Neural cell (in vitro differentiated cells): ENCODE results near the gene ITGBL1. TPM values are rescaled to one million over a fixed set of nuclear protein-coding genes. Genes with fewer than 3 reads are reported as not detected.

Source experiments
- H2AFZ ChIP-seq: fragments of 200-600, 300-800 bp; sonication (generic), shearing (Covaris generic); 2 replicates; pipeline ENCODE4 v1.6.0; 2014; ENCODE audit warnings: low read depth, mild to moderate bottlenecking, antibody characterized with exemption, low read length, moderate library complexity
- H3F3A ChIP-seq: fragments of 200-600 bp; shearing (Covaris generic); 2 replicates; pipeline ENCODE4 v1.6.1; 2016; ENCODE audit warnings: mild to moderate bottlenecking, moderate library complexity, mixed read lengths, antibody characterized with exemption, low read length; ENCODE audit not compliant: insufficient read depth, poor library complexity, severe bottlenecking
- H3K27ac ChIP-seq: fragments of 200-600, 300-800 bp; sonication (generic), shearing (Covaris generic); 2 replicates; pipeline ENCODE4 v1.5.1; 2014; ENCODE audit warnings: mild to moderate bottlenecking, low read length, moderate library complexity
- H3K27me3 ChIP-seq: fragments of 300-800, 200-600 bp; sonication (generic), shearing (Covaris generic); 2 replicates; pipeline ENCODE4 v1.6.0; 2014; ENCODE audit warnings: mild to moderate bottlenecking, low read depth, low read length, moderate library complexity; ENCODE audit not compliant: insufficient read depth
- H3K36me3 ChIP-seq: fragments of 300-800, 200-600 bp; sonication (generic), shearing (Covaris generic); 2 replicates; pipeline ENCODE4 v1.5.1; 2014; ENCODE audit warnings: mild to moderate bottlenecking, antibody characterized with exemption, low read length, moderate library complexity; ENCODE audit not compliant: insufficient read depth
- H3K4me2 ChIP-seq: fragments of 300-800, 200-600 bp; sonication (generic), shearing (Covaris generic); 2 replicates; pipeline ENCODE4 v1.6.0; 2014; ENCODE audit warnings: mild to moderate bottlenecking, low read length
- H3K4me3 ChIP-seq: fragments of 300-800, 200-600 bp; sonication (generic), shearing (Covaris generic); 2 replicates; pipeline ENCODE4 v1.5.1; 2014; ENCODE audit warnings: mild to moderate bottlenecking, low read length, moderate library complexity
- H3K79me2 ChIP-seq: fragments of 200-600 bp; shearing (Covaris generic); replicated peaks from 2 replicates; pipeline ENCODE4 v1.6.0; 2014; ENCODE audit warnings: mild to moderate bottlenecking, low read length, moderate library complexity; ENCODE audit not compliant: insufficient read depth
- H3K9ac ChIP-seq: fragments of 300-800, 200-600 bp; sonication (generic), shearing (Covaris generic); 2 replicates; pipeline ENCODE4 v1.6.1; 2016; ENCODE audit warnings: mild to moderate bottlenecking, low read length, mixed read lengths
- H3K9me2 ChIP-seq: fragments of 200-600 bp; shearing (Covaris generic); 2 replicates; pipeline ENCODE4 v1.6.1; 2016; ENCODE audit warnings: mild to moderate bottlenecking, low read length, mixed read lengths; ENCODE audit not compliant: insufficient read depth
- H3K9me3 ChIP-seq: fragments of 200-600, 300-800 bp; sonication (generic), shearing (Covaris generic); 2 replicates; pipeline ENCODE4 v1.6.1; 2016; ENCODE audit warnings: mild to moderate bottlenecking, mixed run types, low read length, moderate library complexity, mixed read lengths
- H4K20me1 ChIP-seq: fragments of 200-600 bp; shearing (Covaris generic); 2 replicates; pipeline ENCODE4 v1.6.1; 2016; ENCODE audit warnings: mild to moderate bottlenecking, mixed run types; ENCODE audit not compliant: insufficient read depth
- EP300 ChIP-seq: fragments of 450-650 bp; conservative IDR thresholded peaks from 2 replicates; pipeline ENCODE4 v1.6.1; 2014; ENCODE audit warnings: antibody characterized with exemption, mild to moderate bottlenecking, moderate library complexity; ENCODE audit not compliant: poor library complexity, severe bottlenecking
- EZH2 ChIP-seq: fragments of 200-600, 300-800 bp; shearing (Covaris generic), sonication (generic); IDR thresholded peaks from 2 replicates; pipeline ENCODE4 v1.6.1; 2014; ENCODE audit warnings: antibody characterized with exemption, low read length, borderline replicate concordance, mild to moderate bottlenecking; ENCODE audit not compliant: insufficient read depth, poor library complexity, severe bottlenecking
- MXI1 ChIP-seq: fragments of 450-650 bp; conservative IDR thresholded peaks from 2 replicates; pipeline ENCODE4 v1.6.1; 2014; ENCODE audit warnings: antibody characterized with exemption, mild to moderate bottlenecking; ENCODE audit not compliant: poor library complexity, severe bottlenecking
- POLR2AphosphoS5 ChIP-seq: IDR thresholded peaks from 2 replicates; pipeline ENCODE4 v1.6.1; 2012
- RAD21 ChIP-seq: fragments of 450-650 bp; conservative IDR thresholded peaks from 2 replicates; pipeline ENCODE4 v1.6.1; 2014; ENCODE audit warnings: antibody characterized with exemption, mild to moderate bottlenecking, moderate library complexity
- SMC3 ChIP-seq: fragments of 450-650 bp; conservative IDR thresholded peaks from 2 replicates; pipeline ENCODE4 v1.6.1; 2014; ENCODE audit warnings: antibody characterized with exemption, mild to moderate bottlenecking, moderate library complexity; ENCODE audit not compliant: poor library complexity
- TAF1 ChIP-seq: IDR thresholded peaks from 2 replicates; pipeline ENCODE4 v1.6.1; 2012; ENCODE audit warnings: low read depth
- polyA plus RNA-seq: library from polyadenylated mRNA; depleted of rRNA; stranded (reverse); fragments of >200 nt; gene quantifications from 2 replicates; pipeline ENCODE4 v1.2.3, GENCODE V29; 2014
- TF ChIP-seq, protein P1 (sequence below): IDR thresholded peaks from 2 replicates; pipeline ENCODE4 v1.6.1; 2012; ENCODE audit warnings: borderline replicate concordance
- TF ChIP-seq, protein P2 (sequence below): fragments of 450-650 bp; IDR thresholded peaks from 2 replicates; pipeline ENCODE4 v1.5.1; 2014; ENCODE audit warnings: antibody characterized with exemption, mild to moderate bottlenecking, moderate library complexity; ENCODE audit not compliant: poor library complexity, severe bottlenecking

ITGBL1 gene
- polyA plus RNA-seq, 1 donor from 2014 or later, result 0.46 TPM

DNA sequence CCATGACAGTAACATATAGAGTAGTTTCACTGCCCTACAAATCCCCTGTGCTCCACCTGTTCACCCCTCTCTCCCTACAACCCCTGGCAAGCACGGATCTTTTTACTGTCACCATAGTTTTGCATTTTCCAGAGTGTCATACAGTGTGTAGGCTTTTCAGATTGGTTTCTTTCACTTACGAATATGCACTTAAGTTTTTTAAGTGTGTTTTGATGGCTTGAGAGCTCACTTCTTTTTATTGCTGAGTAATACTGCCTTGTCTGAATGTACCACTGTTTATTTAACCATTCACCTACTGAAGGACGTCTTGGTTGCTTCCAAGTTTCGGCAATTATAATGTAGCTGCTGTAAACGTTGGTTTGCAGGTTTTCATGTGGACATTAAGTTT lies 175.1 kb downstream of the ITGBL1 start:
- Histone ChIP-seq H3K9ac (no peak overlapping the region), H3K4me2 (no peak overlapping the region), H4K20me1 (no peaks in the 10 kb centered on the region), H3K9me3 (no peaks in the 10 kb centered on the region), H3K27ac (peak overlapping the region; percentile 97), H3K9me2 (no peaks in the 10 kb centered on the region), H3K27me3 (no peaks in the 10 kb centered on the region), H2AFZ (no peak overlapping the region), H3K4me3 (no peak overlapping the region), H3K79me2 (no peaks in the 10 kb centered on the region), H3K36me3 (no peaks in the 10 kb centered on the region), H3F3A (peaks cover 16% of the 10 kb centered on the region)
- TF ChIP-seq RAD21 (no peak), SMC3 (no peak)
- TF ChIP-seq, protein P1, sequence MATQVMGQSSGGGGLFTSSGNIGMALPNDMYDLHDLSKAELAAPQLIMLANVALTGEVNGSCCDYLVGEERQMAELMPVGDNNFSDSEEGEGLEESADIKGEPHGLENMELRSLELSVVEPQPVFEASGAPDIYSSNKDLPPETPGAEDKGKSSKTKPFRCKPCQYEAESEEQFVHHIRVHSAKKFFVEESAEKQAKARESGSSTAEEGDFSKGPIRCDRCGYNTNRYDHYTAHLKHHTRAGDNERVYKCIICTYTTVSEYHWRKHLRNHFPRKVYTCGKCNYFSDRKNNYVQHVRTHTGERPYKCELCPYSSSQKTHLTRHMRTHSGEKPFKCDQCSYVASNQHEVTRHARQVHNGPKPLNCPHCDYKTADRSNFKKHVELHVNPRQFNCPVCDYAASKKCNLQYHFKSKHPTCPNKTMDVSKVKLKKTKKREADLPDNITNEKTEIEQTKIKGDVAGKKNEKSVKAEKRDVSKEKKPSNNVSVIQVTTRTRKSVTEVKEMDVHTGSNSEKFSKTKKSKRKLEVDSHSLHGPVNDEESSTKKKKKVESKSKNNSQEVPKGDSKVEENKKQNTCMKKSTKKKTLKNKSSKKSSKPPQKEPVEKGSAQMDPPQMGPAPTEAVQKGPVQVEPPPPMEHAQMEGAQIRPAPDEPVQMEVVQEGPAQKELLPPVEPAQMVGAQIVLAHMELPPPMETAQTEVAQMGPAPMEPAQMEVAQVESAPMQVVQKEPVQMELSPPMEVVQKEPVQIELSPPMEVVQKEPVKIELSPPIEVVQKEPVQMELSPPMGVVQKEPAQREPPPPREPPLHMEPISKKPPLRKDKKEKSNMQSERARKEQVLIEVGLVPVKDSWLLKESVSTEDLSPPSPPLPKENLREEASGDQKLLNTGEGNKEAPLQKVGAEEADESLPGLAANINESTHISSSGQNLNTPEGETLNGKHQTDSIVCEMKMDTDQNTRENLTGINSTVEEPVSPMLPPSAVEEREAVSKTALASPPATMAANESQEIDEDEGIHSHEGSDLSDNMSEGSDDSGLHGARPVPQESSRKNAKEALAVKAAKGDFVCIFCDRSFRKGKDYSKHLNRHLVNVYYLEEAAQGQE, result no peak

DNA sequence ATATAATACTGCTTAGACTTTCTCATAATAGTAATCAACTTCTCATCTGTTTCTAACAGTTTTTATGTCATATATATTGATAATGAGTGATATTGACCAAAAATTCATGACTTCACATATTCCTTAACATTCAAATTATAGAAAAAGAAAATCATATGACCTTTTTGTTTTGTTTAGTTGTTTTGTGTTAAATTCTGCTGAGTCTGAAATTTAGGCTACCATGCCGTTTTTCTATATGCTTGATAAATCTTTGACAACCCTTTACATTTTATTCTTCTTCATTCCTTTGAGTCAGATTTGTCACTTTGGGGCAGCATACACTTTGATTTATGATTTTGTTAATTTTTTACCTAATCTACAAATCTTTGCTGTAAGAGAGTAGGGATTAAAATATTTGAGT lies 176.4 kb downstream of the ITGBL1 start:
- Histone ChIP-seq H2AFZ (no peak overlapping the region), H3K79me2 (no peaks in the 10 kb centered on the region), H3F3A (peaks cover 7% of the 10 kb centered on the region), H3K4me2 (no peak overlapping the region), H4K20me1 (no peaks in the 10 kb centered on the region), H3K9ac (no peak overlapping the region), H3K9me3 (no peaks in the 10 kb centered on the region), H3K36me3 (no peaks in the 10 kb centered on the region), H3K4me3 (no peak overlapping the region), H3K27ac (no peak overlapping the region), H3K9me2 (no peaks in the 10 kb centered on the region), H3K27me3 (no peaks in the 10 kb centered on the region)
- TF ChIP-seq MXI1 (no peak), EP300 (no peak), EZH2 (no peak), POLR2AphosphoS5 (no peak), RAD21 (no peak), TAF1 (no peak), SMC3 (no peak)
- TF ChIP-seq, protein P2, sequence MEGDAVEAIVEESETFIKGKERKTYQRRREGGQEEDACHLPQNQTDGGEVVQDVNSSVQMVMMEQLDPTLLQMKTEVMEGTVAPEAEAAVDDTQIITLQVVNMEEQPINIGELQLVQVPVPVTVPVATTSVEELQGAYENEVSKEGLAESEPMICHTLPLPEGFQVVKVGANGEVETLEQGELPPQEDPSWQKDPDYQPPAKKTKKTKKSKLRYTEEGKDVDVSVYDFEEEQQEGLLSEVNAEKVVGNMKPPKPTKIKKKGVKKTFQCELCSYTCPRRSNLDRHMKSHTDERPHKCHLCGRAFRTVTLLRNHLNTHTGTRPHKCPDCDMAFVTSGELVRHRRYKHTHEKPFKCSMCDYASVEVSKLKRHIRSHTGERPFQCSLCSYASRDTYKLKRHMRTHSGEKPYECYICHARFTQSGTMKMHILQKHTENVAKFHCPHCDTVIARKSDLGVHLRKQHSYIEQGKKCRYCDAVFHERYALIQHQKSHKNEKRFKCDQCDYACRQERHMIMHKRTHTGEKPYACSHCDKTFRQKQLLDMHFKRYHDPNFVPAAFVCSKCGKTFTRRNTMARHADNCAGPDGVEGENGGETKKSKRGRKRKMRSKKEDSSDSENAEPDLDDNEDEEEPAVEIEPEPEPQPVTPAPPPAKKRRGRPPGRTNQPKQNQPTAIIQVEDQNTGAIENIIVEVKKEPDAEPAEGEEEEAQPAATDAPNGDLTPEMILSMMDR, result no peak
- TF ChIP-seq, protein P1, result no peak
